Pancreas (tissue), 10 donors: Measurements from ENCODE around the gene RPL9. TPM values are rescaled to one million over a fixed set of nuclear protein-coding genes. Genes with fewer than 3 reads are reported as not detected.
A peak's percentile ranks its signal among the peaks of the same experiment; 100 is the strongest.

Experiments
- ATAC-seq, 4 donors: fragments of 200-7000 bp; cut with Tn5 transposase; one replicate each; pipeline versions ENCODE4 v1.8.0 to v1.9.1; 2020; ENCODE audit warnings: mild to moderate bottlenecking in 4 of 4, moderate library complexity in 4 of 4
- DNase-seq, 6 donors: peaks; one replicate each; pipeline ENCODE4 v3.0.0-alpha.2; 2020
- FAIRE-seq: peaks from 2 replicates; lab custom pipeline; 2012; peaks lifted over from hg19 to GRCh38; lab: Jason Lieb, UNC
- H3K27ac ChIP-seq, 4 donors: fragments of 200-600 bp; sonication (generic); 1 replicate in 3 of 4; 2 replicates in 1 of 4; pipeline versions ENCODE4 v1.5.0 to v1.8.0; 2020
- H3K27me3 ChIP-seq, 4 donors: fragments of 200-600 bp; one replicate each; pipeline ENCODE4 v1.8.0; 2021
- H3K36me3 ChIP-seq, 3 donors: fragments of 200-600 bp; sonication (generic) in 1 of 3; one replicate each; pipeline versions ENCODE4 v1.5.0 to v1.8.0; 2020 to 2021
- H3K4me1 ChIP-seq, 3 donors: fragments of 200-600 bp; one replicate each; pipeline ENCODE4 v1.8.0; 2021
- H3K4me3 ChIP-seq, 4 donors: fragments of 200-600 bp; sonication (generic) in 2 of 4; one replicate each; pipeline versions ENCODE4 v1.5.0 to v1.8.0; 2020 to 2021
- H3K9me3 ChIP-seq, 4 donors: fragments of 200-600 bp; one replicate each; pipeline ENCODE4 v1.8.0; 2021
- WGBS, 2 donors: extraction: QIAGEN DNeasy Blood & Tissue Kit; methylation state at CpG; one replicate each; pipeline ENCODE4 v1.1.7; 2013; 5-methylcytosine and 5-hydroxymethylcytosine counted together
- intact Hi-C, 3 donors: fragments of 100-400 bp; cut with DNase I; formaldehyde crosslinking; loops; one replicate each; pipeline versions ENCODE4 v1.11.1 to v1.14.2; 2022
- polyA plus RNA-seq, 2 donors: library from polyadenylated mRNA; stranded (reverse); fragments of 200-250 nt; gene quantifications; one replicate each; pipeline ENCODE4 v1.2.3, GENCODE V29; 2013
- total RNA-seq, 6 donors: library from RNA; stranded (reverse); fragmentation: NEBNext Ultra II Directional in 4 of 6; extraction: Animal tissue kit (Norgen Biotek cat#: 25700) in 4 of 6; gene quantifications; one replicate each; pipeline versions ENCODE4 v1.2.1 to v1.2.4, GENCODE V29; 2021 to 2023
- TF ChIP-seq, protein P1 (sequence below), 4 donors: fragments of 200-600 bp; sonication (generic) in 3 of 4; IDR thresholded peaks; one replicate each; pipeline versions ENCODE4 v1.5.0 to v1.8.0; 2021; ENCODE audit warnings: antibody characterized with exemption in 4 of 4
- donor health status: healthy with polysubstance abuse.
- donor health status: DM: no; HTN: no; CAD: no; lungs with moderate emphysema.
- donor health status: DM: no; HTN: no; CAD: no.
- donor health status: control.
- donor health status: control.
- donor health status: Bipolar disorder and iron deficiency.
- donor health status: DM: yes; HTN: yes; CAD: no.
- donor health status: DM: no; HTN: no; CAD: no.
- donor health status: DM: no; HTN: no; CAD: no.
- donor health status: DM: yes; HTN: yes; CAD: no.

Gene RPL9
- total and polyA plus RNA-seq, 8 donors = 952 to 2,346 (median 1,219) TPM

DNA sequence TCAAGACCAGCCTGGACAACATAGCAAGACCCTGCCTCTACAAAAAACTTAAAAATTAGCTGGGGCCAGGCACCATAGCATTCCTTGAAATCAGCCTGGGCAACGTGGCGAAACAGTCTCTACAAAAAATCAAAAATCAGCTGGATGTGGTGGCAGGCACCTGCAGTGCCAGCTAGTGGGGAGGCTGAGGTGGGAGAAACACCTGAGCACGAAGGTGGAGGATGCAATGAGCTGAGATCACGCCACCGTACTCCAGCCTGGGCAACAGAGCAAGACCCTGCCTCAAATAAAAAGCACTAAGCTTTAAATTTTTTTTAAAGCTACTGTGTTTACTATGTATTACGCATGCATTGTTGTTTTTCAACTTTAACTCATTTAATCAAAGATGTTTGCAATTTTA lies 3.2 kb downstream of the RPL9 start:
- TF ChIP-seq, protein P1, sequence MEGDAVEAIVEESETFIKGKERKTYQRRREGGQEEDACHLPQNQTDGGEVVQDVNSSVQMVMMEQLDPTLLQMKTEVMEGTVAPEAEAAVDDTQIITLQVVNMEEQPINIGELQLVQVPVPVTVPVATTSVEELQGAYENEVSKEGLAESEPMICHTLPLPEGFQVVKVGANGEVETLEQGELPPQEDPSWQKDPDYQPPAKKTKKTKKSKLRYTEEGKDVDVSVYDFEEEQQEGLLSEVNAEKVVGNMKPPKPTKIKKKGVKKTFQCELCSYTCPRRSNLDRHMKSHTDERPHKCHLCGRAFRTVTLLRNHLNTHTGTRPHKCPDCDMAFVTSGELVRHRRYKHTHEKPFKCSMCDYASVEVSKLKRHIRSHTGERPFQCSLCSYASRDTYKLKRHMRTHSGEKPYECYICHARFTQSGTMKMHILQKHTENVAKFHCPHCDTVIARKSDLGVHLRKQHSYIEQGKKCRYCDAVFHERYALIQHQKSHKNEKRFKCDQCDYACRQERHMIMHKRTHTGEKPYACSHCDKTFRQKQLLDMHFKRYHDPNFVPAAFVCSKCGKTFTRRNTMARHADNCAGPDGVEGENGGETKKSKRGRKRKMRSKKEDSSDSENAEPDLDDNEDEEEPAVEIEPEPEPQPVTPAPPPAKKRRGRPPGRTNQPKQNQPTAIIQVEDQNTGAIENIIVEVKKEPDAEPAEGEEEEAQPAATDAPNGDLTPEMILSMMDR (IDR thresholded peaks at IDR 0.05) = no peak
- Histone ChIP-seq H3K9me3 (no peaks in the 10 kb centered on the region), H3K36me3 (peaks cover 3 to 61% (median 43%) of the 10 kb centered on the region in 3 donors), H3K27me3 (no peaks in the 10 kb centered on the region), H3K4me3 (peak overlapping the region in 1 of 4 donors; percentile 81), H3K27ac (no peak overlapping the region), H3K4me1 (peaks cover 13 to 26% (median 23%) of the 10 kb centered on the region in 3 donors)
- FAIRE-seq = no peak
- DNase-seq = no peak
- ATAC-seq = no peak
- intact Hi-C loops = no loop called here
- WGBS, 2 donors = 84 to 89% methylated on average over 6 of the region's 6 CpGs

DNA sequence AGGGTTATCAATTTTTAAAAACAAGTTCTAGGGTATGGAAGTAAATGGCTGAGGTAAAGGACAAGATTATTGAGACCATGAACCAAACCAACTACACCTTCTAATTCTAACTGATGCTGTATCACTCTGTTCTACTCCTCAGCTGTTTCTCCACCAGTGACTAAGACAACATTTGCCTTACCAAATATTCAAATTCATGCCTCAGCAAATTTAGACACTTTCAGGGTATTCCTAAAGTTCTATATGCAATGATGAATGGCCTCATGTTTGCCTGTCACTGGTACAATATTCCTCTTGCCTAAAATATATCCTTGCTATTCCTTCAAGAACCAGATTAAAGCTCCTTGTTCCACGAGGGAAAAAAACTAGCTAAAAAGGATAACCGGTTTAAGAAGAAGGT lies 5.0 kb downstream of the RPL9 start:
- H3K4me3 ChIP-seq = no peak overlapping the region
- peaks cover 3 to 61% (median 43%) of the 10 kb centered on the region in 3 donors for H3K36me3 ChIP-seq
- no peaks in the 10 kb centered on the region for H3K27me3 ChIP-seq
- 59 to 67% methylated on average over 2 of the region's 2 CpGs for WGBS, 2 donors
- DNase-seq (no peak), FAIRE-seq (no peak), ATAC-seq (no peak)
- peaks cover 13 to 26% (median 19%) of the 10 kb centered on the region in 3 donors for H3K4me1 ChIP-seq
- H3K9me3 ChIP-seq = no peaks in the 10 kb centered on the region
- intact Hi-C loops = no loop called here
- TF ChIP-seq, protein P1 (IDR thresholded peaks at IDR 0.05) = no peak
- no peak overlapping the region for H3K27ac ChIP-seq

DNA sequence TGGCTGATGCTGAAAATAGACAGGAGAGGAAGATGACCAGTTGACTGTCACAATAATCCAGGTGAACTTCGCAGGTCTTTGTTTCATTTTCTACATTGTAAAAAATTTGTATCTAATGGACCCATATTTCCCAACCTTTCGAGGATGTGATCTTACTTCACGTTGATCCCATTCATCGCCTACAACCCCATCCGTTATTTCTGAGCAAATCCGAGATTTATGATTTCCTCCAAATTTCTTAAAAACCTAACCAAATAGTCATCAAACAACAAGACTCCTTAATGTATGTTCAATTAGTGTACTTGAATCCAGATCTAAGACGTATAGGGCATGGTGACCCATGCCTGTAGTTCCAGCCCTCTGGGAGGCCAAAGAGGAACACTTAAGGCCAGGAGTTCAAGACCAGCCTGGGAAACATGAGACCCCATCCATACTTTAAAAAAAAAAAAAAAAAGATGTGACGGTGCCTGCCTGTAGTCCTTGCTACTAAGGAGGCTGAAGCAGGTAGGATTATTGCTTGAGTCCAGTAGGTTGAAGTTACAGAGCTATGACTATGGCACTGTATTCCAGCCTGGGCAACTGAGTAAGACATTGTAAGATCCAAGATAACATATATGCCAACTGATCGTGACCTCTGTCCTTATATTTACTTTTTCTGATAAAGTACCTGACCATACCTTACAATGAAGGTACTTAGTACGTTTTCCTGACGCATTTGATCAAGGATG lies 5.7 kb downstream of the RPL9 start:
- FAIRE-seq = no peak
- TF ChIP-seq, protein P1 (IDR thresholded peaks at IDR 0.05) = no peak
- intact Hi-C loops = no loop called here

DNA sequence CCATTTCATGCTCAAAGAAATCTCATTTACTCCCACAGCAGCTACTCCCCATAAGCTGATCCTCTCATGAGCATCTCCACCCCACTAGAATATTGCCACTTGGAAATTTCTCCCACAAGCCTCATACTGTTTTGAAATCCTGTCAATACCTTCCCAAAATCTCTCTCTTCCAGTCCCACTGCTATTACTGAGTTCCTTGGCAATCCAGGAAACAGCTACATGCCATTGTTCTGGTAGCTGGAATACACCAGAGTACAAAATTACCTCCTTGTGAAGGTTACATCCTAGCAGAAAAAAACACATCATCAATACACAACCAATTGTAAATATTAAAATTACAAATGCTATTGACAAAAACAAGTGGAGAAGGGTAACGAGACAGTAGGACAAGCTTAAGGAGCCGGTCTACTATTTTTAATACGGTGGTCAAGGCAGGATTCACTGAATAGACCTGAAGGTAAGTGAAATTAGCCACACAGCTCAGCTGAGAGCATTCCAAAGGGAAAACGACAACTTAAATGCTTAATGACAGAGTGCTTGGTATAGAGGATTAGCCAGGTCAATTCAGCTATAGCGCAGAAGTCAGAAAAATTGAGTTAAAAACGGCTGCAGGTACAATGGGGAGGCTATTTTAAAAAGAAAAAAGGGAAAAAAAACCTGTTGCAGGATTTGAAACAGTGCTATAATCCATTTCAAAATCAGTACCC lies 6.4 kb downstream of the RPL9 start:
- no peak overlapping the region for H3K4me3 ChIP-seq
- no peak overlapping the region for H3K27ac ChIP-seq
- H3K36me3 ChIP-seq = peaks cover 3 to 55% (median 43%) of the 10 kb centered on the region in 3 donors
- no peak for FAIRE-seq
- no peak for DNase-seq
- 87% methylated on average over 6 of the region's 6 CpGs for WGBS, 2 donors
- no peak for ATAC-seq
- no peaks in the 10 kb centered on the region for H3K9me3 ChIP-seq
- no peaks in the 10 kb centered on the region for H3K27me3 ChIP-seq
- intact Hi-C loops = no loop called here
- H3K4me1 ChIP-seq = peaks cover 8 to 26% (median 16%) of the 10 kb centered on the region in 3 donors
- TF ChIP-seq, protein P1 (IDR thresholded peaks at IDR 0.05) = no peak

More for the DNA sequence above, 5.7 kb downstream of the RPL9 start:
- Histone ChIP-seq H3K27me3 (no peaks in the 10 kb centered on the region), H3K36me3 (peaks cover 3 to 61% (median 43%) of the 10 kb centered on the region in 3 donors), H3K27ac (no peak overlapping the region), H3K9me3 (no peaks in the 10 kb centered on the region), H3K4me1 (peaks cover 13 to 26% (median 19%) of the 10 kb centered on the region in 3 donors), H3K4me3 (no peak overlapping the region)
- WGBS, 2 donors = 76 to 79% methylated on average over 11 of the region's 11 CpGs
- no peak for ATAC-seq
- no peak for DNase-seq
